AG20443 (cell line): ENCODE data around the gene GRIN1.
A peak's percentile ranks its signal among the peaks of the same experiment; 100 is the strongest.

Source experiments
- DNase-seq: peaks from one replicate; pipeline ENCODE4 v3.0.0; 2012; ENCODE audit warnings: low spot score, mixed read lengths

The GRIN1 gene

GRCh38 chr9:137165250-137165836, 26.4 kb downstream of the GRIN1 start:
- no peak for DNase-seq

- DNase-seq = no peak
Measured at GRCh38 chr9:137166380-137167229, 27.7 kb downstream of the GRIN1 start.

- no peak for DNase-seq
Measured at GRCh38 chr9:137167277-137167746, 28.4 kb downstream of the GRIN1 start.

GRCh38 chr9:137167747-137168572, 29.0 kb downstream of the GRIN1 start:
- no peak for DNase-seq

GRCh38 chr9:137168573-137168903, 29.6 kb downstream of the GRIN1 start:
- no peak for DNase-seq

- DNase-seq = peak; percentile 73
Measured at GRCh38 chr9:137168904-137169856, 30.2 kb downstream of the GRIN1 start.

GRCh38 chr9:137169896-137170358, 31.0 kb downstream of the GRIN1 start, which contains the start of gene LRRC26:
Gene LRRC26, minus strand, starts transcription at chr9:137170051. Its CDS starts 108 bp downstream, at chr9:137169943.
- DNase-seq = peak; percentile 10

- peak; percentile 8 for DNase-seq
Measured at GRCh38 chr9:137170486-137171148, 31.7 kb downstream of the GRIN1 start.

- DNase-seq = peak; percentile 7
Measured at GRCh38 chr9:137171149-137171900, 32.4 kb downstream of the GRIN1 start.

- DNase-seq = peak; percentile 10
Measured at GRCh38 chr9:137172901-137173795, 34.2 kb downstream of the GRIN1 start.

GRCh38 chr9:137173796-137174664, 35.1 kb downstream of the GRIN1 start:
- no peak for DNase-seq

- no peak for DNase-seq
Measured at GRCh38 chr9:137174722-137175293, 35.9 kb downstream of the GRIN1 start.

GRCh38 chr9:137175345-137175961, 36.5 kb downstream of the GRIN1 start:
- DNase-seq = no peak

- DNase-seq = peak; percentile 70
Measured at GRCh38 chr9:137176302-137177182, 37.6 kb downstream of the GRIN1 start.

- DNase-seq = no peak
Measured at GRCh38 chr9:137178201-137178938, 39.4 kb downstream of the GRIN1 start.
